ENCODE data around the gene SCN7A. TPM values are rescaled to one million over a fixed set of nuclear protein-coding genes. Genes with fewer than 3 reads are reported as not detected.

The SCN7A gene
- total RNA-seq, 4 donors from 2014 or later, result 2.1 to 7.3 (median 3.0) TPM

DNA sequence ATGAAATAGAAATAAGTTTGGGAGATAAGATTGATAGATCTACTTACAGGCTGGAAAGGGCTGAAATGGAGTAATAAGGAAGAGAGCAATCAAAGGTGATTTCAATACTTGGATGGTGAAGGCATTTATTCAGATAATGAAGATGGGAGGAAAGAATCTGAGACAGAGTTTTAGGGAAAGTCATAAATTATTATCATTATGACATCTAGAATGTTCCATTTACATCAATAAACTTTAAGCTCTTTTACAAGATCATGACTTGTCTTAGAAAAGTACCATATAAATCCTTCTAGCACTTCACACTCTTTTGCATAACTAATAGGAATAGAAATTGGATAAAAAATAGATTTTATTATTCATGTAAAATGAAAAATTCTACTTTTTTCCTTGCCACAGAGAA lies 120.5 kb downstream of the SCN7A start:
- DNase-seq (ENCODE audit: low spot score in 2 of 2), result no peak
- intact Hi-C loops (cut with DNase I; ENCODE audit: low total_unique reads), result no loop called here
- H3K4me3 ChIP-seq (ENCODE audit: low read depth, poor library complexity, severe bottlenecking), result no peak overlapping the region
- no peak for TF ChIP-seq POLR2A (IDR thresholded peaks at IDR 0.05)
- TF ChIP-seq, protein P1, sequence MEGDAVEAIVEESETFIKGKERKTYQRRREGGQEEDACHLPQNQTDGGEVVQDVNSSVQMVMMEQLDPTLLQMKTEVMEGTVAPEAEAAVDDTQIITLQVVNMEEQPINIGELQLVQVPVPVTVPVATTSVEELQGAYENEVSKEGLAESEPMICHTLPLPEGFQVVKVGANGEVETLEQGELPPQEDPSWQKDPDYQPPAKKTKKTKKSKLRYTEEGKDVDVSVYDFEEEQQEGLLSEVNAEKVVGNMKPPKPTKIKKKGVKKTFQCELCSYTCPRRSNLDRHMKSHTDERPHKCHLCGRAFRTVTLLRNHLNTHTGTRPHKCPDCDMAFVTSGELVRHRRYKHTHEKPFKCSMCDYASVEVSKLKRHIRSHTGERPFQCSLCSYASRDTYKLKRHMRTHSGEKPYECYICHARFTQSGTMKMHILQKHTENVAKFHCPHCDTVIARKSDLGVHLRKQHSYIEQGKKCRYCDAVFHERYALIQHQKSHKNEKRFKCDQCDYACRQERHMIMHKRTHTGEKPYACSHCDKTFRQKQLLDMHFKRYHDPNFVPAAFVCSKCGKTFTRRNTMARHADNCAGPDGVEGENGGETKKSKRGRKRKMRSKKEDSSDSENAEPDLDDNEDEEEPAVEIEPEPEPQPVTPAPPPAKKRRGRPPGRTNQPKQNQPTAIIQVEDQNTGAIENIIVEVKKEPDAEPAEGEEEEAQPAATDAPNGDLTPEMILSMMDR (IDR thresholded peaks at IDR 0.05), result no peak

DNA sequence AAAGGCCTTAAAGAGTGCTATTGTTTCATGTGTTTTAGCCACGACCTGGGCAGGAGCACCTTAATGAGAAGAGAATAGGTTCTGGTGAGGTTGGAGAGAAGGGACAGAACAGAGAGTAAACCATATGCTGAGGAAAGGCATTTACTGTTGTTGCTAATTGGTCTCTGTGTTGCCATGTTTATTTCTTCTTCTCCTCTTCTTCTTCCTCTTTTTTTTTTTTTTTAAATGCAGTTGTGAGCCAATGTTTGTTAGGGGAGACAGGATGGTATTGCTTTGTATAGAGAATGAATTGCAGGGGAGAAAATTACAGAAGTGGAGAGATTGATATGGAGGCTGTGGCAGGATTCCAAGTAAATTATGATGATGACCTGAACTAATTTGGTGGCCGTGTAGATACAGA lies 120.9 kb downstream of the SCN7A start:
- DNase-seq (ENCODE audit: low spot score in 2 of 2), result no peak
- no peak for TF ChIP-seq POLR2A (IDR thresholded peaks at IDR 0.05)
- TF ChIP-seq, protein P1 (IDR thresholded peaks at IDR 0.05), result no peak
- no peak overlapping the region for H3K4me3 ChIP-seq (ENCODE audit: low read depth, poor library complexity, severe bottlenecking)
- intact Hi-C loops (cut with DNase I; ENCODE audit: low total_unique reads), result no loop called here
- 21 to 27% methylated on average over 2 of the region's 2 CpGs for WGBS, 2 donors

DNA sequence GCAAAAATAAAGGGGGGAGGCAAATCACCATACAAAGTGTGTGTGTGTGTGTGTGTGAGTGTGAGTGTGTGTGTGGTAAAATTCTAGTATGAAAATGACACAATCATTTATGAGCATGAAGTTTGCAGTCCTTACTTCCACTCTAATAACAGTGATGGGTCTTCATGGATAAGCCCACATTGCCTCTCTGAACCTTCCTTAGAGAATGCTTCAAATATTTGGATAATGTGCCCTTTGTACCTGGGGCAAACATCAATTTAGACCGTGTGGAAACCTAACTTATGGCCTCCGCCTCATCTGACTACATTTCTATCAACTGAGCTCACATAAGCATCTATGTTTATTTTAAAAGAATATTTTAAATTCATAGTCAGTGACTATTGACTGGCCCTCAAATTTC lies 122.0 kb downstream of the SCN7A start:
- 75 to 76% methylated on average over 2 of the region's 2 CpGs for WGBS, 2 donors
- intact Hi-C loops (cut with DNase I; ENCODE audit: low total_unique reads), result no loop called here
- no peak for DNase-seq (ENCODE audit: low spot score in 2 of 2)
- TF ChIP-seq, protein P1 (IDR thresholded peaks at IDR 0.05), result no peak
- no peak for TF ChIP-seq POLR2A (IDR thresholded peaks at IDR 0.05)
- no peak overlapping the region for H3K4me3 ChIP-seq (ENCODE audit: low read depth, poor library complexity, severe bottlenecking)

DNA sequence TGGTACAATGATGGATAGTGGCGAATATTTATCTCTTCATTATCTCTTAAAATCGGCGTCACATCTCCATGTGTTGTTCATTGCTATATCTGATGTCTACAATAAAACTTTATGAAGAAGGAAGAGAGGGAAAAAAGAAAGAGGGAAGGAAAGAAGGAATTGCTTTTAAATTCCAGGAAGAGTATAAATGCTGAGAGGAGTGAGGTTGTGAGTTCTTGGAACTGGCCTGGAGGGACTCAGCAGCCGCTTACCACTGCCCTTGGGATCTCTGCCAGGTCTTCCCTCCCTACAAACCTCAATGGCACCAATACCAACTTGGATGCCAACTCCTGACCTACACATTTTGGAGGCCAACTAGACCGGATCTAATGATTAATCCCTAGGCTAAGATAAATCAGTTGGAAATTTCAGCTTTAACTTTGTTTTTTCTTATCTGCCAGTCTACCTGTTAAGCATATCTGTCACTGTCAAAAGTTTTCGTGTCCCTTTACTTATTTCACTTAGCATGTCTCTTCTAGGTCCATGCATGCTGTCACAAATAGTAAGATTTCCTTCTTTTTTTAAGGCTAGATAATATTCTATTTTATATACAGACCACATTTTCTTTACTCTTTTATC lies 128.1 kb downstream of the SCN7A start:
- DNase-seq (ENCODE audit: low spot score in 2 of 2), result no peak
- WGBS, 2 donors, result 62 to 66% methylated on average over 6 of the region's 6 CpGs
- H3K4me3 ChIP-seq (ENCODE audit: low read depth, poor library complexity, severe bottlenecking), result no peak overlapping the region
- TF ChIP-seq, protein P1 (IDR thresholded peaks at IDR 0.05), result no peak
- intact Hi-C loops (cut with DNase I; ENCODE audit: low total_unique reads), result no loop called here

DNA sequence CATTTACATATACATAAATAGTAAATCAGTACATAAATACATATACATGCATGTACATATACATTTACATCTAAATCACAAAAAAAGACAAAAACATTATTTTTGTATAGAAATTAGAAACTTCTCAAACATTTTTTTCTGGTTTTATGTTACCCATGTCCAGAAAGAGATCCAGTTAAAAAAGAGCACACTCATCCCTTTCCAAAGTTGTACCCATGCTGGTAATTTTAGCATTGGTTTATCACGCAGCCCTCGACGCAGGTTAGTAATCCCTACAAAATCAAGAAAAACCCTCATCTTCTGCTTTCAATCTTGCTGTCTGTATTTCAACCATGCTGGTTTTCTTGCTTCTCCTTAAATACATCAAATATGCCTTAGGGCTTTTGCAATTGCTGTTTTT lies 128.8 kb downstream of the SCN7A start:
- H3K4me3 ChIP-seq (ENCODE audit: low read depth, poor library complexity, severe bottlenecking), result no peak overlapping the region
- TF ChIP-seq, protein P1 (IDR thresholded peaks at IDR 0.05), result no peak
- no peak for TF ChIP-seq POLR2A (IDR thresholded peaks at IDR 0.05)
- intact Hi-C loops (cut with DNase I; ENCODE audit: low total_unique reads), result no loop called here
- DNase-seq (ENCODE audit: low spot score in 2 of 2), result no peak
- WGBS, 2 donors, result 74 to 77% methylated on average over 3 of the region's 3 CpGs
